Fibroblast of the aortic adventitia (primary cell): Measurements from ENCODE around the gene PCDHA1. TPM values are rescaled to one million over a fixed set of nuclear protein-coding genes. Genes with fewer than 3 reads are reported as not detected.
"Not testable (repeated sequence)": the region's sequence is repeated elsewhere in the genome, so short reads cannot be mapped to it uniquely, and the experiment has no call there.

Experiments used
- DNase-seq: peaks from one replicate; pipeline ENCODE4 v3.0.0-alpha.2; 2010; ENCODE audit warnings: low read depth
- H3K4me3 ChIP-seq: 2 replicates; pipeline ENCODE4 v1.5.1; 2011; ENCODE audit warnings: low read depth, mild to moderate bottlenecking, control low read depth, low read length, moderate library complexity
- CTCF ChIP-seq: IDR thresholded peaks from 2 replicates; pipeline ENCODE4 v1.5.1; 2011; ENCODE audit warnings: mild to moderate bottlenecking, low read length, control low read depth, inconsistent platforms; ENCODE audit not compliant: insufficient read depth
- total RNA-seq: library from RNA; depleted of rRNA; stranded (reverse); fragments of >200 nt; gene quantifications from 2 replicates; pipeline ENCODE4 v1.2.3, GENCODE V29; 2012; ENCODE audit warnings: low replicate concordance

The PCDHA1 gene
- total RNA-seq, 1 donor: 0.09 TPM

- no peak for DNase-seq
- no peak for TF ChIP-seq CTCF
- no peak overlapping the region for H3K4me3 ChIP-seq
Observed at GRCh38 chr5:140869555-140869886, 83.6 kb downstream of the PCDHA1 start.

GRCh38 chr5:140870221-140871201, 84.6 kb downstream of the PCDHA1 start:
- H3K4me3 ChIP-seq: no peak overlapping the region
- DNase-seq: no peak
- no peak for TF ChIP-seq CTCF

GRCh38 chr5:140875085-140876065, 89.4 kb downstream of the PCDHA1 start, which contains the start of gene PCDHA12:
Gene PCDHA12, plus strand, starts transcription at chr5:140875308. Its CDS starts 165 bp downstream, at chr5:140875473.
- DNase-seq: no peak
- no peak for TF ChIP-seq CTCF
- no peak within 1 kb of the TSS for H3K4me3 ChIP-seq

GRCh38 chr5:140876541-140877261, 90.8 kb downstream of the PCDHA1 start:
- DNase-seq, H3K4me3 ChIP-seq: not testable (repeated sequence)

- H3K4me3 ChIP-seq: no peak overlapping the region
- no peak for DNase-seq
- TF ChIP-seq CTCF: no peak
Observed at GRCh38 chr5:140877262-140877581, 91.3 kb downstream of the PCDHA1 start.

- no peak for DNase-seq
- no peak for TF ChIP-seq CTCF
- H3K4me3 ChIP-seq: no peak within 1 kb of the TSS
Observed at GRCh38 chr5:140881889-140882590, 96.1 kb downstream of the PCDHA1 start, which contains the start of gene PCDHA13. Gene PCDHA13, plus strand, starts transcription at chr5:140882124. Its CDS starts 145 bp downstream, at chr5:140882269.
